ENCODE data around the gene MAST4.

MAST4 gene

GRCh38 chr5:67202828-67203227, 606.6 kb downstream of the MAST4 start:
- Histone ChIP-seq H3K27me3 (ENCODE audit: control insufficient read depth, low read length) (no peaks in the 10 kb centered on the region), H3K79me2 (ENCODE audit: control insufficient read depth, low read length) (peaks cover 8% of the 10 kb centered on the region), H3K4me3 (ENCODE audit: low read length) (peak overlapping the region; percentile 33), H3K4me2 (ENCODE audit: low read length) (peak overlapping the region; percentile 80), H3K36me3 (ENCODE audit: control insufficient read depth, low read length) (no peaks in the 10 kb centered on the region), H3K9me2 (replicated peaks; ENCODE audit: control insufficient read depth, low read length) (no peaks in the 10 kb centered on the region), H3K9me3 (ENCODE audit: control insufficient read depth, insufficient read depth, low read length) (no peaks in the 10 kb centered on the region), H3K4me1 (ENCODE audit: control insufficient read depth, low read length) (peaks cover 99% of the 10 kb centered on the region), H3F3A (ENCODE audit: control insufficient read depth, insufficient read depth) (peaks cover 76% of the 10 kb centered on the region), H3K27ac (ENCODE audit: low read depth, low read length) (peak overlapping the region; percentile 98), H4K20me1 (ENCODE audit: control insufficient read depth, insufficient read depth, low read depth, low read length) (no peaks in the 10 kb centered on the region)
- no peak for TF ChIP-seq EZH2phosphoT487 (IDR thresholded peaks at IDR 0.05; ENCODE audit: borderline replicate concordance, low read length)
- no peak for TF ChIP-seq CTCF (IDR thresholded peaks at IDR 0.05; ENCODE audit: low read depth, low read length, poor library complexity, severe bottlenecking)

- peaks cover 3% of the 10 kb centered on the region for H3K79me2 ChIP-seq (ENCODE audit: control insufficient read depth, low read length)
- no peaks in the 10 kb centered on the region for H3K9me2 ChIP-seq (replicated peaks; ENCODE audit: control insufficient read depth, low read length)
- peak overlapping the region; percentile 63 for H3K4me3 ChIP-seq (ENCODE audit: low read length)
- peak overlapping the region; percentile 80 for H3K4me2 ChIP-seq (ENCODE audit: low read length)
- peak overlapping the region; percentile 98 for H3K27ac ChIP-seq (ENCODE audit: low read depth, low read length)
- no peaks in the 10 kb centered on the region for H3K27me3 ChIP-seq (ENCODE audit: control insufficient read depth, low read length)
- H3F3A ChIP-seq (ENCODE audit: control insufficient read depth, insufficient read depth): peaks cover 74% of the 10 kb centered on the region
- H4K20me1 ChIP-seq (ENCODE audit: control insufficient read depth, insufficient read depth, low read depth, low read length): no peaks in the 10 kb centered on the region
- no peaks in the 10 kb centered on the region for H3K36me3 ChIP-seq (ENCODE audit: control insufficient read depth, low read length)
- H3K9me3 ChIP-seq (ENCODE audit: control insufficient read depth, insufficient read depth, low read length): no peaks in the 10 kb centered on the region
- TF ChIP-seq EZH2phosphoT487 (IDR thresholded peaks at IDR 0.05; ENCODE audit: borderline replicate concordance, low read length): no peak
- no peak for TF ChIP-seq CTCF (IDR thresholded peaks at IDR 0.05; ENCODE audit: low read depth, low read length, poor library complexity, severe bottlenecking)
- H3K4me1 ChIP-seq (ENCODE audit: control insufficient read depth, low read length): peaks cover 98% of the 10 kb centered on the region
Observed at GRCh38 chr5:67203701-67204074, 607.5 kb downstream of the MAST4 start.

- Histone ChIP-seq H3K27me3 (ENCODE audit: control insufficient read depth, low read length) (no peaks in the 10 kb centered on the region), H3F3A (ENCODE audit: control insufficient read depth, insufficient read depth) (peaks cover 66% of the 10 kb centered on the region), H3K4me3 (ENCODE audit: low read length) (peak overlapping the region; percentile 63), H3K9me3 (ENCODE audit: control insufficient read depth, insufficient read depth, low read length) (no peaks in the 10 kb centered on the region), H3K9me2 (replicated peaks; ENCODE audit: control insufficient read depth, low read length) (no peaks in the 10 kb centered on the region), H3K4me1 (ENCODE audit: control insufficient read depth, low read length) (peaks cover 96% of the 10 kb centered on the region), H3K79me2 (ENCODE audit: control insufficient read depth, low read length) (peaks cover 3% of the 10 kb centered on the region), H3K4me2 (ENCODE audit: low read length) (peak overlapping the region; percentile 80), H3K27ac (ENCODE audit: low read depth, low read length) (peak overlapping the region; percentile 98), H4K20me1 (ENCODE audit: control insufficient read depth, insufficient read depth, low read depth, low read length) (no peaks in the 10 kb centered on the region), H3K36me3 (ENCODE audit: control insufficient read depth, low read length) (no peaks in the 10 kb centered on the region)
- no peak for TF ChIP-seq EZH2phosphoT487 (IDR thresholded peaks at IDR 0.05; ENCODE audit: borderline replicate concordance, low read length)
- TF ChIP-seq CTCF (IDR thresholded peaks at IDR 0.05; ENCODE audit: low read depth, low read length, poor library complexity, severe bottlenecking): no peak
Observed at GRCh38 chr5:67204821-67205220, 608.6 kb downstream of the MAST4 start.

All from DOHH2 (cell line).